Fibroblast of mammary gland (primary cell): Measurements from ENCODE around the gene IFT52.
A peak's percentile ranks its signal among the peaks of the same experiment; 100 is the strongest.
"Not testable (repeated sequence)": the region's sequence is repeated elsewhere in the genome, so short reads cannot be mapped to it uniquely, and the experiment has no call there.

ENCODE experiments used
- DNase-seq: peaks from one replicate; pipeline ENCODE4 v3.0.0-alpha.2; 2010; ENCODE audit warnings: low read depth
- H3K4me3 ChIP-seq: 2 replicates; pipeline ENCODE4 v1.5.1; 2011; ENCODE audit warnings: low read depth, mild to moderate bottlenecking, low read length, moderate library complexity; ENCODE audit not compliant: control insufficient read depth
- CTCF ChIP-seq: conservative IDR thresholded peaks from 2 replicates; pipeline ENCODE4 v1.5.1; 2011; ENCODE audit warnings: low read depth, low read length, inconsistent platforms; ENCODE audit not compliant: control insufficient read depth, insufficient read depth

IFT52 gene

GRCh38 chr20:43586641-43587040, 4.1 kb upstream of the IFT52 start:
- no peak for TF ChIP-seq CTCF
- no peak for DNase-seq
- no peak overlapping the region for H3K4me3 ChIP-seq

DNA sequence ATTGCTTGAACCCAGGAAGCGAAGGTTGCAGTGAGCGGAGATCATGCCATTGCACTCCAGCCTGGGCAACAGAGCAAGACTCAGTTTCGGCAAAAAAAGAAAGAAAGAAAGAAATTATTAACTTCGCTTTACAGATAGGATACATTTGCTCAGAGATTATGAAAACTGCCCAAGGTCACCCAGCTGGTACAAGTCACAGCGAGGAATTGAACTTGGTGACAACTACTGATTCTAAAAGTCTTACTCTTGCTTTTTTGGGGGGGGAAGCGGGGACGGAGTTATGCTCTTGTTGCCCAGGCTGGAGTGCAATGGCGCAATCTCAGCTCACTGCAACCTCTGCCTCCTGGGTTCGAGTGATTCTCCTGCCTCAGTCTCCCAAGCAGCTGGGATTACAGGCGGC, 2.2 kb upstream of the IFT52 start:
- not testable (repeated sequence) for H3K4me3 ChIP-seq, DNase-seq

GRCh38 chr20:43590036-43590391, 723 bp upstream of the IFT52 start:
- no peak for DNase-seq

GRCh38 chr20:43601960-43602359, 11.2 kb downstream of the IFT52 start:
- DNase-seq, H3K4me3 ChIP-seq: not testable (repeated sequence)

More at GRCh38 chr20:43590036-43590391, 723 bp upstream of the IFT52 start:
- peak overlapping the region; percentile 90 for H3K4me3 ChIP-seq
- TF ChIP-seq CTCF = no peak

GRCh38 chr20:43603124-43603523, 12.4 kb downstream of the IFT52 start:
- no peak for TF ChIP-seq CTCF
- DNase-seq = no peak
- no peak overlapping the region for H3K4me3 ChIP-seq

GRCh38 chr20:43605715-43606114, 15.0 kb downstream of the IFT52 start:
- DNase-seq = no peak
- no peak overlapping the region for H3K4me3 ChIP-seq
- no peak for TF ChIP-seq CTCF

DNA sequence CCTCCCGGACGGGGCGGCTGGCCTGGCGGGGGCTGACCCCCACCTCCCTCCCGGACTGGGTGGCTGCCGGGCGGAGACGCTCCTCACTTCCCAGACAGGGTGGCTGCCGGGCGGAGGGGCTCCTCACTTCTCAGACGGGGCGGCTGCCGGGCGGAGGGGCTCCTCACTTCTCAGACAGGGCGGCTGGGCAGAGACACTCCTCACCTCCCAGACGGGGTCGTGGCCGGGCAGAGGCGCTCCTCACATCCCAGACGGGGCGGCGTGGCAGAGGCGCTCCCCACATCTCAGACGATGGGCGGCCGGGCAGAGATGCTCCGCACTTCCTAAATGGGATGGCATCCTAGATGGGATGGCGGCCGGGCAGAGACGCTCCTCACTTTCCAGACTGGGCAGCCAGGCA, 16.5 kb downstream of the IFT52 start:
- DNase-seq, H3K4me3 ChIP-seq: not testable (repeated sequence)

DNA sequence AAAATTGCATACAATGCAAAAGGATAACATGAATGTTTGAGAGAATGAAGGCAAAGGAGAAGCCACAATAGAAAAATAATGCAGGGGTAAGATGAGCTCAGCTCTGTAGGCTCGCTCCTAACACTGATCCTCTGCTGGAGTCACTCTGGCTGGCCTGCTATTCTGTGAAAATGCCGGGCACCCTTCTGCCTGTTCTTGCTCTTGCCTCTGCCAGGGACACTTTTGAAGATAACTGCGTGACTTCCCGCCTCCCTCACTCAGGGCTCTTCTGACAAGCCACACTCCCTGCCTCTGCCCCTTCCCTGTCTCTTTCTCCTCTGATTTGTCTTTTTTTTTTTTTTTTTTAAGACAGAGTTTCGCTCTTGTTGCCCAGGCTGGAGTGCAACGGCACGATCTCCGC, 40.9 kb downstream of the IFT52 start:
- no peak for DNase-seq
- H3K4me3 ChIP-seq = no peak overlapping the region
- TF ChIP-seq CTCF = no peak

DNA sequence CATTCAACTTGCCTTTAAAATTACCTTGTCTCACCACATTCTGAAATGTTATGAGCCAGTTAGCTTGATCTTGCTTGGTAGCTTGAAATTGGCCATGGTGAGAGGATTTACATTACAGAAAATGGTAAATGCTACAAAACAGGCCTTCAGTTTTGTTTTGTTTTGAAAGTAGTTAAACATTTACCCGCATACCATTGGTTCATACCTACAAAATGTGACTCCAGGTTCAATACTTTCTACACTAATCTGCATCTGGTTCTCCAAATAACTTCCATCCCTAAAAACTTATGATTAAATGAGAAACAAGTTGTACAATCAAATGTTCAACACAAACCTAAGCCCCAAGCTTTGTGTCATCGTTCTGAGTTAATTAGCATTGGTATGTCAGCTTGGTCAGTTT, 45.7 kb downstream of the IFT52 start:
- no peak for TF ChIP-seq CTCF
- DNase-seq = no peak
- no peak overlapping the region for H3K4me3 ChIP-seq
